ENCODE results near the gene SPIC. TPM values are rescaled to one million over a fixed set of nuclear protein-coding genes. Genes with fewer than 3 reads are reported as not detected.

The SPIC gene
- total and polyA plus RNA-seq, 2 experiments from 2014 or later = not detected

GRCh38 chr12:101493556-101493955, 18.4 kb downstream of the SPIC start:
- Histone ChIP-seq H3K9me2 (replicated peaks; ENCODE audit: insufficient read depth) (no peaks in the 10 kb centered on the region), H3K36me3 (replicated peaks; ENCODE audit: insufficient read depth, low read depth) (no peaks in the 10 kb centered on the region), H4K20me1 (ENCODE audit: insufficient read depth, poor library complexity, severe bottlenecking) (no peaks in the 10 kb centered on the region), H2AFZ (no peak overlapping the region), H3K27me3 (no peaks in the 10 kb centered on the region), H3K27ac (no peak overlapping the region), H3K4me1 (ENCODE audit: insufficient read depth) (no peaks in the 10 kb centered on the region), H3K9me3 (ENCODE audit: low read depth) (no peaks in the 10 kb centered on the region), H3K79me2 (no peaks in the 10 kb centered on the region), H3K4me2 (no peak overlapping the region), H3K4me3 (no peak overlapping the region)
- DNase-seq (ENCODE audit: low spot score) = no peak
- WGBS (ENCODE audit: low lambda C conversion rate, missing lambda C conversion rate) = 79% methylated on average over 1 of the region's 1 CpG
- TF ChIP-seq, protein P1, sequence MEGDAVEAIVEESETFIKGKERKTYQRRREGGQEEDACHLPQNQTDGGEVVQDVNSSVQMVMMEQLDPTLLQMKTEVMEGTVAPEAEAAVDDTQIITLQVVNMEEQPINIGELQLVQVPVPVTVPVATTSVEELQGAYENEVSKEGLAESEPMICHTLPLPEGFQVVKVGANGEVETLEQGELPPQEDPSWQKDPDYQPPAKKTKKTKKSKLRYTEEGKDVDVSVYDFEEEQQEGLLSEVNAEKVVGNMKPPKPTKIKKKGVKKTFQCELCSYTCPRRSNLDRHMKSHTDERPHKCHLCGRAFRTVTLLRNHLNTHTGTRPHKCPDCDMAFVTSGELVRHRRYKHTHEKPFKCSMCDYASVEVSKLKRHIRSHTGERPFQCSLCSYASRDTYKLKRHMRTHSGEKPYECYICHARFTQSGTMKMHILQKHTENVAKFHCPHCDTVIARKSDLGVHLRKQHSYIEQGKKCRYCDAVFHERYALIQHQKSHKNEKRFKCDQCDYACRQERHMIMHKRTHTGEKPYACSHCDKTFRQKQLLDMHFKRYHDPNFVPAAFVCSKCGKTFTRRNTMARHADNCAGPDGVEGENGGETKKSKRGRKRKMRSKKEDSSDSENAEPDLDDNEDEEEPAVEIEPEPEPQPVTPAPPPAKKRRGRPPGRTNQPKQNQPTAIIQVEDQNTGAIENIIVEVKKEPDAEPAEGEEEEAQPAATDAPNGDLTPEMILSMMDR (IDR thresholded peaks at IDR 0.05; ENCODE audit: poor library complexity) = no peak
- TF ChIP-seq EZH2phosphoT487 (IDR thresholded peaks at IDR 0.05; ENCODE audit: low read depth, severe bottlenecking, unreplicated experiment) (no peak), EZH2 (IDR thresholded peaks at IDR 0.05; ENCODE audit: borderline replicate concordance) (no peak)

- no peak overlapping the region for H2AFZ ChIP-seq
- no peak overlapping the region for H3K4me2 ChIP-seq
- H3K27me3 ChIP-seq = no peaks in the 10 kb centered on the region
- no peaks in the 10 kb centered on the region for H3K9me2 ChIP-seq (replicated peaks; ENCODE audit: insufficient read depth)
- no peaks in the 10 kb centered on the region for H3K9me3 ChIP-seq (ENCODE audit: low read depth)
- no peaks in the 10 kb centered on the region for H3K36me3 ChIP-seq (replicated peaks; ENCODE audit: insufficient read depth, low read depth)
- no peak for DNase-seq (ENCODE audit: low spot score)
- no peak overlapping the region for H3K27ac ChIP-seq
- no peaks in the 10 kb centered on the region for H4K20me1 ChIP-seq (ENCODE audit: insufficient read depth, poor library complexity, severe bottlenecking)
- TF ChIP-seq EZH2 (IDR thresholded peaks at IDR 0.05; ENCODE audit: borderline replicate concordance) = no peak
- no peak for TF ChIP-seq EZH2phosphoT487 (IDR thresholded peaks at IDR 0.05; ENCODE audit: low read depth, severe bottlenecking, unreplicated experiment)
- TF ChIP-seq, protein P1 (IDR thresholded peaks at IDR 0.05; ENCODE audit: poor library complexity) = no peak
- no peaks in the 10 kb centered on the region for H3K79me2 ChIP-seq
- peaks cover 16% of the 10 kb centered on the region for H3K4me1 ChIP-seq (ENCODE audit: insufficient read depth)
- H3K4me3 ChIP-seq = no peak overlapping the region
- 78% methylated on average over 3 of the region's 3 CpGs for WGBS (ENCODE audit: low lambda C conversion rate, missing lambda C conversion rate)
These were observed 23.1 kb downstream of the SPIC start for GRCh38 chr12:101498252-101498651.

GRCh38 chr12:101501410-101501995, 26.4 kb downstream of the SPIC start:
- H3K27ac ChIP-seq = peak overlapping the region; percentile 8
- peaks cover 16% of the 10 kb centered on the region for H3K4me1 ChIP-seq (ENCODE audit: insufficient read depth)
- no peaks in the 10 kb centered on the region for H3K9me2 ChIP-seq (replicated peaks; ENCODE audit: insufficient read depth)
- no peaks in the 10 kb centered on the region for H3K36me3 ChIP-seq (replicated peaks; ENCODE audit: insufficient read depth, low read depth)
- TF ChIP-seq, protein P1 (IDR thresholded peaks at IDR 0.05; ENCODE audit: poor library complexity) = no peak
- TF ChIP-seq EZH2phosphoT487 (IDR thresholded peaks at IDR 0.05; ENCODE audit: low read depth, severe bottlenecking, unreplicated experiment) (no peak), EZH2 (IDR thresholded peaks at IDR 0.05; ENCODE audit: borderline replicate concordance) (no peak)
- H2AFZ ChIP-seq = no peak overlapping the region
- peak; percentile 50 for DNase-seq (ENCODE audit: low spot score)
- H3K9me3 ChIP-seq (ENCODE audit: low read depth) = no peaks in the 10 kb centered on the region
- H4K20me1 ChIP-seq (ENCODE audit: insufficient read depth, poor library complexity, severe bottlenecking) = no peaks in the 10 kb centered on the region
- no peaks in the 10 kb centered on the region for H3K27me3 ChIP-seq
- no peaks in the 10 kb centered on the region for H3K79me2 ChIP-seq
- no peak overlapping the region for H3K4me3 ChIP-seq
- H3K4me2 ChIP-seq = peak overlapping the region; percentile 8
- WGBS (ENCODE audit: low lambda C conversion rate, missing lambda C conversion rate) = 41% methylated on average over 4 of the region's 4 CpGs

Data from hepatocyte (in vitro differentiated cells).